NCI-H2196 (cell line): ENCODE measurements around the gene CABP5.
"Not testable (repeated sequence)": the region's sequence is repeated elsewhere in the genome, so short reads cannot be mapped to it uniquely, and the experiment has no call there.

ENCODE experiments used
- DNase-seq: peaks from one replicate; lab custom pipeline; 2025; ENCODE audit not compliant: unreplicated experiment; lab: John Stamatoyannopoulos, UW

Gene CABP5

DNA sequence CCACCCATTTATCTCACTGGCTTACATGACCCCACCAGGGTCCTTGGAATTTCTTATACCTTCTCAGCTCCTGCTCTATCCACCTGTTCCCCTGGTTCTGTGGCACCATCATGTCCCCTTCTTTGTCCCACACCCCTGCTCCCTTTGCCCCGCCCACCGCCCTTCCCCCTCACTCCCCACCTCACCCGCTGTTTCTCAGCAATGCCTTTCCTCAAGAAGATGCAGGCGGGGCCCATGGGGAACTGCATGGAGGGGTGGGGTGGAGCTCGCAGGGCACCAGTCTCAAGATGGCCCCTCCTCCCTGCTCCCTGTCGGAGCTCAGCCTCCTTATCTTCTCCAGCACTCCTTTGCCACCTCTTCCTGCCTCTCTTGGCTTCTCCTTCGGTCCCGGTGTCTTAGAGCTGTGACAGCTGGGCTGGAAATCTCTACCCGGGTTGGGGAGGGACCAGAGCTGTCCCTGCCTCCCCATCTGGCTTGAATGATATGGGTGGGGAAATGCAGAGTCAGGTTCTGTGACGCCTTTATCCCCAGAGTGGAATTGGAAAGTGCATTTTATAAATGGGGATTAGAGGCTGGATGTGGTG lies at the start of gene CABP5:
Gene CABP5 (minus strand): TSS at position 405 of the 584 bp plus-strand sequence. CDS start 157 bp downstream, at position 248.
- DNase-seq, result no peak

- DNase-seq, result not testable (repeated sequence)
Observed at GRCh38 chr19:48091111-48091718, 47.3 kb upstream of the CABP5 start.

DNA sequence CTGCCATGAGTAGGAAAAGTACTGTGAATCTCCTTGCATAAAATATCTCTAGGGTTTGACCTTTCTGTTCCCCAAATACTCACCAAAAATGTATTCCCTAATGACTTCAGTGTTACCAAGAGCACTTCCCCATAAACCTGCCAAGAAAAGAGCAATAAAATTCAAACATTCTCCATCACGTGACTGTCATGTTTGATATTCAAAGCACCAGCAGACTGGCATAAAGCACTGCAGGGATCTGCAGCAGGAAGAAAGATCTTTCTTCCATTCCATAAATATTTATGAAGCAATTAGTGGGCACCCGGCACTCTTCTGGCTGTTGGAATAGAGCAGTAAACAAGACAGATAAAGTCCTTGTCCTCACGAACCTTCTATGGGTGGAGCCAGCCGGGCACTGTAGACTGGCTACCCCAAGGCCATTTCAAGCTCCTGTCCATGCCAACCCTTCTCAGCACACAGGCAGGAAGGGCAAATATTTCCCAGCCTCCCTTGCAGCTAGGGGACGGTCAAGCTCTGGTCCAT lies 46.5 kb upstream of the CABP5 start:
- DNase-seq, result peak; percentile 46

GRCh38 chr19:48088991-48089390 lies 45.1 kb upstream of the CABP5 start:
- DNase-seq, result not testable (repeated sequence)

DNA sequence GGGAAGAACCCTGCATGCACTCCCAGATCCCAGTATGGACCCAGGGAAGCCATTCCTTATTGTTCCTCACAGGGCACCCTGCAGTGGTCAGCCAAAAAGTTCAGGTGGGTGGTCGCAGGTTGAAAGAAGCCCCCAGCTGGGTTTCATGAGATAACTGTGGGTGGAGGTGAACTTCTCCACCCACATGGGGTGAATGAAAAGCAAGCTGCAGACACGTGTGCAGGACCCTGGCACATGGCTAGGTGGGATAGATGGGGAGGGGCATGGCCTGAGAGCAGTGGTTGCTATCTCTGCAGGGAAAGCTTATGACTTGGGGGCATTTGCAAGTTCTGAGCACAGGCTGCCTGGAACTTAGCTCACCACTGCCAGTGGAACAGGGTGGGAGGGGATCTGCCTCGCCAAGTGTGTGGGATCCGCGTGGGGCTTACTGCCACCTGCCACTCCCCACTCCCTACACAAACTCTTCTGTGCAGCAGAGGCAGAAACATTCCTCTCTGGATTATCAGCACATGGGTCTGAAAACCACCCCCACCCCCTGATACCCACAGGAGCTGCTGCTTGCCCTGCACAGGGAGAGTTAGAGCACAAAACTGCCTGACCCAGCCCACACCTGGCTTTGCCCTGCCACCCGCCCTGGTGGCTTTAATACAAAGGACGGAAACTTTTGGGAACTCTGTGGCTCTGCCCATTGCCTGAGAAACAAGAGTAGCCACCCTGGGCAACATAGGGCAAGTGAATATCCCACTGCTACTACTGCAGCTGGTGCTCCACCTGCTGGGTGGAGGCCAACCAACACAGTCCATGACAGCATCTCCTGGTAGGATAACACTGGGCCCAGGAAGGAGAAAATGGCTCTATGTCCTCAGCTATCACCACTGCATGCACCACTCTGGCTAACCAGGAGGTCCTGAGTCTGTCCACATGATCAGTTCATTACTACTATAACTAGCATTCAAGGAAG lies 42.3 kb upstream of the CABP5 start:
- DNase-seq, result no peak

- DNase-seq, result no peak
Observed at GRCh38 chr19:48085076-48085475, 41.2 kb upstream of the CABP5 start.

- DNase-seq, result no peak
Observed at GRCh38 chr19:48081106-48081505, 37.2 kb upstream of the CABP5 start.

- not testable (repeated sequence) for DNase-seq
Observed at GRCh38 chr19:48070177-48070769, 26.4 kb upstream of the CABP5 start.

DNA sequence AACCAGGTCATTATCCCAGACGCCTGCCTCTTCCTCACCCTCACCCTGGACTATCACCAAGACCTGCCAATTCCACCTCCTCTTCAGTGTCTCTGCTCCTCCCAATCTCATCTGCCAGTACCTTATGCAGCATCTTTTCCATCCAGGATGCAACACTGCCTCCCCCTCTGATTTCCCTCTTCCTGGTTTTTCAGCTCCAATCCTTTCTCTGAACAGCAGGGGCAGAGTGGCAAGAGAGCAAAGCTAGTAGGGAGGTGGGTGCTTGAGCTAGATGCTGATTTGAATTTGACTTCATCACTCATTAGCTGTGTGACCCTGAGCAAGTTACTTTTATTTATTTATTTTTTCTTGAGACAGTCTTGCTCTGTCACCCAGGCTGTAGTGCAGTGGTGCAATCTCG lies 25.6 kb upstream of the CABP5 start:
- DNase-seq, result no peak

DNA sequence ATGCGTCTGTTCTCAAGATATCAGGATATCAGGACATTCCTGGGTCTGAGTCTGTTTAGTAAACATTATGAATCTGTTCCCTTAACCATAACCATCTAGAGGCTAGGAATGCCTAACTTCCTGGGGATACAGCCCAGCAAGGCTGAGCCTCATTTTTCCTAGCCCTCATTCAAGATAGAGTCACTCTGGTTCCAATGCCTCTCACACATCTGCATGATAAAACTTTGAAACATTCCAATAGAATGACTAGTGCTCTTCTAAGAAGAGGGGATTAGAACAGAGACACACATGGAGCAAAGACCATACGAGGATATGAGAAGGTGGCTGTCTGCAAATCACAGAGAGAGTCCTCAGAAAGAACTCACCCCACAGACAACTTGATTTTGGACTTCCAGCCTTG lies 20.6 kb upstream of the CABP5 start:
- no peak for DNase-seq

DNA sequence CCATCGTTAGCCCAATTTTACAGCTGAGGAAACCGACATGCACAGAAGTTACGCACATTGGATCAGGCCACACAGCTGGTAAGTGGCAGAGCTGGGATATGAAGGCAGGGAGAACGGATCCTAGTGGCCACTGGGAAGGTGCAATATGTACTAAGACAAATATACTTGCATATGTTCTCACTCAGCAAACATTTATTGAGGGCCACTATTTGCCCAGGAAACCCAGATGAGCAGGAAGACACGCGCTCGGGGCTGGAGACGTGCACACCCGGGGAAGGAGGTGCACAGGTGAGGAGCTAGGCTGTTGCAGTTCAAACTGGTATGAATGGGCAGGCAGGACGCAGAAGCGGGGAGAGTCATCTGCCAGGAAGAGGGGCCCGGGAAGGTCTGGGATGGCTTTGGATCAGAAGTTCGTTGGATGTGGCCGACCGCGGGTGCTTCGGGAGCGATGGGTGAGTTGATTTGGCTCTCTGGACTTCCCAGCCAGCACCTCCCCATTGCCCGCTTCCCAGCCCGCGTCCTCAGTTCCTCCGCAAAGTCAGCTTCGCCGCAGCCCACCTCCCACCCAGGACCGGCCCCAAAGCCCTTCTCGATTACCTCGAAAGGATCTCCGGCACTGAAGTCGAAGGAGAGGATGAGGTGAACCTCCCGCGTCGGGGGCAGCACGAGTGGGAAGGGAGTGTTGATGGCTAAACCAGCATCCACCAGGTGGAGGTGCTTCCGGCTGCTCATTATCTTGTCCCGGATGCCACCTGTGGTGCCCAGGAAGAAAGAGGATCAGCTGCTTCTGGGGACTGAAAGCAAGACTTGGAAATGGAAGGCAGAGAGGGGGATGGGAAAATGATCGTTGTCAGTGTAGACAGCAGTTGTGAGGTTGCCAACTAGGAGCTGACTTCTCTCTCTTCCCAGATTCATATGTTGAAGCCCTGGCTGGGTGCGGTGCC lies 17.8 kb upstream of the CABP5 start:
- DNase-seq, result no peak

GRCh38 chr19:48060381-48060780 lies 16.5 kb upstream of the CABP5 start:
- no peak for DNase-seq

GRCh38 chr19:48059331-48059730 lies 15.5 kb upstream of the CABP5 start:
- DNase-seq, result no peak

GRCh38 chr19:48053856-48054255 lies 10.0 kb upstream of the CABP5 start:
- DNase-seq, result no peak

DNA sequence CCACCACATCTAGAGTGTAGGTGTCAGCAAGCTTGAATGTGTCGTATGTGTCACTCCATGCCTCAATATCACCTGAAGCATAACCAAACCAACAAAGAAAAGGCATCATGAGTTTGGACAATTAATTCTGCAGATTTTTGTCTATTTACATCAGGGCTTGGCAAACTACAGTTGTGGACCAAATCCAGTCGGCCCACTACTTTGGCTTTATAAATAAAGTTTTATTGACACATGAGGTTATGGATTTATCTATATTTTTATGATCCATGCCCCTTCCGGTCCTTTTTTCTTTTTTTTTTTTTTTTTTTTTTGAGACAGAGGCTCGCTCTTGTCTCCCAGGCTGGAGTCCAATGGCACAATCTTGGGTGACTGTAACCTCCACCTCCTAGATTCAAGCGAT lies 9.2 kb upstream of the CABP5 start:
- DNase-seq, result no peak

GRCh38 chr19:48051335-48052033 lies 7.6 kb upstream of the CABP5 start:
- no peak for DNase-seq

DNA sequence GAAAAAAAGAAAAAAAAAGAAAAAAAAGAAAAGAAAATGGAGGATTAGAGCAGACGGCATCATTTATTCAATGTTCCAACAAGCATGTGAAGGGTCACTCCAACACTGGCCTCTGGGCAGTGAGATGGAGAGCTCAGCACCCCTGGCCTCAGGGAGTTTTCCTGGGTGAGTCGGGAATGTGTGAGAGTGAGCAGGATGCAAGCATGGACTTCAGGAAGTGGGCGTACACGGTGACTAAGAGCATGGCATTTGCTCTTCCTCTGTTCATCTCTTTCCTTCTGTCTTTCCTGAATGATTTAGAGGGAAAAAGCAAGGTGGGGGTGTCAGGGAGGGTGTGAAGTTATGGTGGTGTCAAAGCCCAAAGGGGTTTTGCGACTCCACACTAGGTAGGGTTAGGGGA lies 682 bp upstream of the CABP5 start:
- no peak for DNase-seq

- DNase-seq, result no peak
Observed at GRCh38 chr19:48041877-48042580, 1.9 kb downstream of the CABP5 start.

- DNase-seq, result no peak
Observed at GRCh38 chr19:48036765-48037164, 7.1 kb downstream of the CABP5 start.
